ENCODE measurements around the gene KCNJ10. TPM values are rescaled to one million over a fixed set of nuclear protein-coding genes. Genes with fewer than 3 reads are reported as not detected.

KCNJ10 gene
- total RNA-seq, 1 experiment from 2014 or later, result 0.08 TPM

DNA sequence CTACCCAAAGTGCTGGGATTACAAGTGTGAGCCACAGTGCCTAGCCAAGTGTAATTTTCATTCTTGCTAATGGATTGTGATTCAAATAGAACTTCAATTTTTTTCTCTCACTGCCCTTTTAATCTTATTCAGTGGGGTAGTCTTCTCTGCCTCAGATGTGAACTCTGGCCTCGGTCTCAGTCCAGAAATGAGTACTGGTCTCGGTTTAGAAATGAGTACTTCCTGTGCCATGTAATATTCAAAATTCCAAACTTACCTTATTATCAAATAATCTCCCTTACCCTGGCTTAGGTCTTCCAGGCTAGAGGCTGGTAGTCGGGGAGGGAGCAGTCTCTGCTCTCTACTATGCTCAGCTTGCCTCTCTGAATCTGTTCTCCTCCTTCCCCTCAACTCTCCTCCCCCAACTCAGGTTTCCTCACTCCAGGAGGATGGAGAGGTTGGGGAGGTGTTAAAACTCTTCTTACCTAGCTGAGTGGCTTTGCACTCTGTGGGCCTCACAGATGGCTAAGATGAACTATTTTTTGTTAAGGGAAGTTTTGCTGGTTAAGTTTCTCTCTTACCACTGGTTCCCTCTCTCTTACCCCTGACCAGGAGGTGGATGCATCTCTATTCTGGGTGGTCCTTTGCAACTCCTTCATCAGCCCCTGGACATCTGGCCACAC is 111.1 kb downstream of the KCNJ10 start:
- no peak overlapping the region for H3K4me3 ChIP-seq (ENCODE audit: low read depth in 2 of 2, low read length in 2 of 2)
- peaks cover 9% of the 10 kb centered on the region for H3K27me3 ChIP-seq (ENCODE audit: control insufficient read depth, insufficient read depth, low read length)
- in situ Hi-C loops (cut with HindIII; ENCODE audit: low pct_unique_long_range_greater_than_20kb, low sequenced_read_pairs), result no loop called here
- no peaks in the 10 kb centered on the region for H3K9me3 ChIP-seq (ENCODE audit: control insufficient read depth, insufficient read depth, low read depth, low read length)
- no peak for DNase-seq (ENCODE audit: low read depth, low spot score)
- no peaks in the 10 kb centered on the region for H3K4me1 ChIP-seq (ENCODE audit: control insufficient read depth, insufficient read depth, low read length)
- no peaks in the 10 kb centered on the region for H3K36me3 ChIP-seq (ENCODE audit: control insufficient read depth, insufficient read depth, low read length)
- no peak for ATAC-seq
- no TSS peak for BruUV-seq (replicated peaks)
- intact Hi-C loops (cut with micrococcal nuclease; ENCODE audit: unreplicated experiment), result no loop called here
- POLR2A ChIA-PET, result no interaction called here
- CTCF ChIA-PET, result no interaction called here
- no peak for TF ChIP-seq POLR2AphosphoS5 (IDR thresholded peaks at IDR 0.05; ENCODE audit: low read depth, low read length)
- TF ChIP-seq, protein P1, sequence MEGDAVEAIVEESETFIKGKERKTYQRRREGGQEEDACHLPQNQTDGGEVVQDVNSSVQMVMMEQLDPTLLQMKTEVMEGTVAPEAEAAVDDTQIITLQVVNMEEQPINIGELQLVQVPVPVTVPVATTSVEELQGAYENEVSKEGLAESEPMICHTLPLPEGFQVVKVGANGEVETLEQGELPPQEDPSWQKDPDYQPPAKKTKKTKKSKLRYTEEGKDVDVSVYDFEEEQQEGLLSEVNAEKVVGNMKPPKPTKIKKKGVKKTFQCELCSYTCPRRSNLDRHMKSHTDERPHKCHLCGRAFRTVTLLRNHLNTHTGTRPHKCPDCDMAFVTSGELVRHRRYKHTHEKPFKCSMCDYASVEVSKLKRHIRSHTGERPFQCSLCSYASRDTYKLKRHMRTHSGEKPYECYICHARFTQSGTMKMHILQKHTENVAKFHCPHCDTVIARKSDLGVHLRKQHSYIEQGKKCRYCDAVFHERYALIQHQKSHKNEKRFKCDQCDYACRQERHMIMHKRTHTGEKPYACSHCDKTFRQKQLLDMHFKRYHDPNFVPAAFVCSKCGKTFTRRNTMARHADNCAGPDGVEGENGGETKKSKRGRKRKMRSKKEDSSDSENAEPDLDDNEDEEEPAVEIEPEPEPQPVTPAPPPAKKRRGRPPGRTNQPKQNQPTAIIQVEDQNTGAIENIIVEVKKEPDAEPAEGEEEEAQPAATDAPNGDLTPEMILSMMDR (IDR thresholded peaks at IDR 0.05), result no peak
- TF ChIP-seq SIN3A (IDR thresholded peaks at IDR 0.05; ENCODE audit: borderline replicate concordance, insufficient read depth, low read depth, low read length), result no peak
- TF ChIP-seq, protein P2, sequence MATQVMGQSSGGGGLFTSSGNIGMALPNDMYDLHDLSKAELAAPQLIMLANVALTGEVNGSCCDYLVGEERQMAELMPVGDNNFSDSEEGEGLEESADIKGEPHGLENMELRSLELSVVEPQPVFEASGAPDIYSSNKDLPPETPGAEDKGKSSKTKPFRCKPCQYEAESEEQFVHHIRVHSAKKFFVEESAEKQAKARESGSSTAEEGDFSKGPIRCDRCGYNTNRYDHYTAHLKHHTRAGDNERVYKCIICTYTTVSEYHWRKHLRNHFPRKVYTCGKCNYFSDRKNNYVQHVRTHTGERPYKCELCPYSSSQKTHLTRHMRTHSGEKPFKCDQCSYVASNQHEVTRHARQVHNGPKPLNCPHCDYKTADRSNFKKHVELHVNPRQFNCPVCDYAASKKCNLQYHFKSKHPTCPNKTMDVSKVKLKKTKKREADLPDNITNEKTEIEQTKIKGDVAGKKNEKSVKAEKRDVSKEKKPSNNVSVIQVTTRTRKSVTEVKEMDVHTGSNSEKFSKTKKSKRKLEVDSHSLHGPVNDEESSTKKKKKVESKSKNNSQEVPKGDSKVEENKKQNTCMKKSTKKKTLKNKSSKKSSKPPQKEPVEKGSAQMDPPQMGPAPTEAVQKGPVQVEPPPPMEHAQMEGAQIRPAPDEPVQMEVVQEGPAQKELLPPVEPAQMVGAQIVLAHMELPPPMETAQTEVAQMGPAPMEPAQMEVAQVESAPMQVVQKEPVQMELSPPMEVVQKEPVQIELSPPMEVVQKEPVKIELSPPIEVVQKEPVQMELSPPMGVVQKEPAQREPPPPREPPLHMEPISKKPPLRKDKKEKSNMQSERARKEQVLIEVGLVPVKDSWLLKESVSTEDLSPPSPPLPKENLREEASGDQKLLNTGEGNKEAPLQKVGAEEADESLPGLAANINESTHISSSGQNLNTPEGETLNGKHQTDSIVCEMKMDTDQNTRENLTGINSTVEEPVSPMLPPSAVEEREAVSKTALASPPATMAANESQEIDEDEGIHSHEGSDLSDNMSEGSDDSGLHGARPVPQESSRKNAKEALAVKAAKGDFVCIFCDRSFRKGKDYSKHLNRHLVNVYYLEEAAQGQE (IDR thresholded peaks at IDR 0.05; ENCODE audit: insufficient read depth in 1 of 2, low read depth in 2 of 2, low read length in 1 of 2), result no peak
- TF ChIP-seq TCF7L2 (IDR thresholded peaks at IDR 0.05; ENCODE audit: low read depth, low read length), result no peak
- no peak overlapping the region for H3K27ac ChIP-seq (ENCODE audit: low read length)

DNA sequence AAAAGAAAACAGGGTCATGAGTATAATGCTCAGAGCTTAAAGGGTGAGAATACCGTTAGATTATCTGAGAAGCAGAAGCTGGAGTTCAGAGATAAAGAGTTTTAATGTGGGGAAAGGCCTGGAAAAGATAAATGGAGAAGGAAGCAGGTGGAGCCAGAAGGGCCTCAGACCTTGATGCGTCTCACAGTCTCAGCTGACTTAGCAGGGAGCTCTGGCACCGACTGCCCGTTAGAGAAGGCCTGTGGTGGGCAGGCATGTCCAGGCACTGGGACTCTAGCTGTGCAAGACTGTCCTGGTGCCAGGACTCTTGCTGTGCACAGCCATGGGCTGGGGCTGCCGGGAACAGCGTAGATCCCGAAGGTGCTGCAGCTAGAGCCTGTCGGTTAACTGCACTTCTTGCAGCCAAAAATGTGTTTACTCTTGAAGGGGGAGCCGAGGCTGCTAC is 112.1 kb downstream of the KCNJ10 start:
- H3K9me3 ChIP-seq (ENCODE audit: control insufficient read depth, insufficient read depth, low read depth, low read length), result no peaks in the 10 kb centered on the region
- in situ Hi-C loops (cut with HindIII; ENCODE audit: low pct_unique_long_range_greater_than_20kb, low sequenced_read_pairs) (no loop called here), intact Hi-C loops (cut with micrococcal nuclease; ENCODE audit: unreplicated experiment) (no loop called here)
- BruUV-seq (replicated peaks), result no TSS peak
- H3K4me3 ChIP-seq (ENCODE audit: low read depth in 2 of 2, low read length in 2 of 2), result no peak overlapping the region
- peaks cover 12% of the 10 kb centered on the region for H3K27me3 ChIP-seq (ENCODE audit: control insufficient read depth, insufficient read depth, low read length)
- ATAC-seq (peak; percentile 70; the same call in 1 of the 2 replicates), DNase-seq (ENCODE audit: low read depth, low spot score) (no peak)
- ChIA-PET CTCF (no interaction called here), POLR2A (no interaction called here)
- H3K36me3 ChIP-seq (ENCODE audit: control insufficient read depth, insufficient read depth, low read length), result no peaks in the 10 kb centered on the region
- H3K4me1 ChIP-seq (ENCODE audit: control insufficient read depth, insufficient read depth, low read length), result no peaks in the 10 kb centered on the region
- H3K27ac ChIP-seq (ENCODE audit: low read length), result no peak overlapping the region
- TF ChIP-seq, protein P1 (IDR thresholded peaks at IDR 0.05), result no peak
- TF ChIP-seq SIN3A (IDR thresholded peaks at IDR 0.05; ENCODE audit: borderline replicate concordance, insufficient read depth, low read depth, low read length), result no peak
- TF ChIP-seq, protein P2 (IDR thresholded peaks at IDR 0.05; ENCODE audit: insufficient read depth in 1 of 2, low read depth in 2 of 2, low read length in 1 of 2), result no peak
- no peak for TF ChIP-seq TCF7L2 (IDR thresholded peaks at IDR 0.05; ENCODE audit: low read depth, low read length)
- no peak for TF ChIP-seq POLR2AphosphoS5 (IDR thresholded peaks at IDR 0.05; ENCODE audit: low read depth, low read length)
